RWPE1 (cell line): ENCODE measurements around the gene PTGFR.

Experiments
- CTCF ChIA-PET: fragments of 350-600 bp; sonication (Branson Sonifier 250); formaldehyde crosslinking; extraction: SDS; loops from one replicate; lab custom pipeline; 2021; lab: Yijun Ruan, JAX
- POLR2A ChIA-PET: fragments of 400-600 bp; formaldehyde crosslinking; extraction: SDS; loops from one replicate; lab custom pipeline; 2020; ENCODE audit warnings: antibody characterized with exemption; ENCODE audit not compliant: low non-redundant PET; lab: Yijun Ruan, JAX
- DNase-seq: peaks from one replicate; pipeline ENCODE4 v3.0.0; 2012; ENCODE audit warnings: low spot score
- H3K27ac ChIP-seq: fragments of 450-650 bp; 2 replicates; pipeline ENCODE4 v1.5.1; 2017
- CTCF ChIP-seq: fragments of 450-650 bp; conservative IDR thresholded peaks from 2 replicates; pipeline ENCODE4 v1.5.1; 2017; ENCODE audit warnings: low read depth, mild to moderate bottlenecking

Gene PTGFR

GRCh38 chr1:78511334-78511733, 20.6 kb downstream of the PTGFR start:
- DNase-seq, result no peak
- H3K27ac ChIP-seq, result no peak overlapping the region
- POLR2A ChIA-PET, result no interaction called here
- CTCF ChIA-PET, result no interaction called here
- no peak for TF ChIP-seq CTCF

- no peak overlapping the region for H3K27ac ChIP-seq
- no peak for TF ChIP-seq CTCF
- ChIA-PET POLR2A (no interaction called here), CTCF (no interaction called here)
- DNase-seq, result no peak
Observed at GRCh38 chr1:78516716-78517115, 25.9 kb downstream of the PTGFR start.

- no peak for DNase-seq
- ChIA-PET POLR2A (no interaction called here), CTCF (no interaction called here)
- TF ChIP-seq CTCF, result no peak
- no peak overlapping the region for H3K27ac ChIP-seq
Observed at GRCh38 chr1:78519446-78519845, 28.7 kb downstream of the PTGFR start.

GRCh38 chr1:78520216-78520615, 29.4 kb downstream of the PTGFR start:
- CTCF ChIA-PET, result no interaction called here
- POLR2A ChIA-PET, result no interaction called here
- no peak for TF ChIP-seq CTCF

GRCh38 chr1:78520843-78521242, 30.1 kb downstream of the PTGFR start:
- CTCF ChIA-PET, result no interaction called here
- no peak for TF ChIP-seq CTCF
- POLR2A ChIA-PET, result no interaction called here

More at GRCh38 chr1:78520216-78520615, 29.4 kb downstream of the PTGFR start:
- DNase-seq, result no peak
- H3K27ac ChIP-seq, result no peak overlapping the region

GRCh38 chr1:78522136-78522535, 31.4 kb downstream of the PTGFR start:
- POLR2A ChIA-PET, result no interaction called here
- DNase-seq, result no peak
- CTCF ChIA-PET, result no interaction called here
- no peak overlapping the region for H3K27ac ChIP-seq
- TF ChIP-seq CTCF, result no peak

More at GRCh38 chr1:78520843-78521242, 30.1 kb downstream of the PTGFR start:
- no peak overlapping the region for H3K27ac ChIP-seq
- DNase-seq, result no peak

GRCh38 chr1:78526496-78526895, 35.7 kb downstream of the PTGFR start:
- no peak overlapping the region for H3K27ac ChIP-seq
- DNase-seq, result no peak
- ChIA-PET POLR2A (no interaction called here), CTCF (no interaction called here)
- TF ChIP-seq CTCF, result no peak
